ENCODE results near the gene PHACTR4.
"Not testable (repeated sequence)": the region's sequence is repeated elsewhere in the genome, so short reads cannot be mapped to it uniquely, and the experiment has no call there.

PHACTR4 gene

GRCh38 chr1:28369371-28370238 is at the start of gene PHACTR4:
Gene PHACTR4 (plus strand): TSS chr1:28369740. CDS start chr1:28407448, 37,708 bp downstream.
- DNase-seq (ENCODE audit: low read depth in 1 of 2, low spot score in 1 of 2): peak; percentile 58 to 70

- DNase-seq (ENCODE audit: low read depth in 1 of 2, low spot score in 1 of 2): no peak
Measured at GRCh38 chr1:28322194-28322593, 47.3 kb upstream of the PHACTR4 start.

- DNase-seq (ENCODE audit: low read depth in 1 of 2, low spot score in 1 of 2): no peak
Measured at GRCh38 chr1:28323720-28324119, 45.8 kb upstream of the PHACTR4 start.

- no peak for DNase-seq (ENCODE audit: low read depth in 1 of 2, low spot score in 1 of 2)
Measured at GRCh38 chr1:28326515-28326914, 43.0 kb upstream of the PHACTR4 start.

GRCh38 chr1:28326984-28327383 is 42.6 kb upstream of the PHACTR4 start:
- no peak for DNase-seq (ENCODE audit: low read depth in 1 of 2, low spot score in 1 of 2)

- not testable (repeated sequence) for DNase-seq (ENCODE audit: low read depth in 1 of 2, low spot score in 1 of 2)
Measured at GRCh38 chr1:28327431-28327830, 42.1 kb upstream of the PHACTR4 start.

GRCh38 chr1:28328228-28328648 is 41.3 kb upstream of the PHACTR4 start:
- DNase-seq (ENCODE audit: low read depth in 1 of 2, low spot score in 1 of 2): no peak

GRCh38 chr1:28329395-28330153 is 40.0 kb upstream of the PHACTR4 start:
- peak; percentile 9 to 25 for DNase-seq (ENCODE audit: low read depth in 1 of 2, low spot score in 1 of 2)

- no peak for DNase-seq (ENCODE audit: low read depth in 1 of 2, low spot score in 1 of 2)
Measured at GRCh38 chr1:28338897-28339296, 30.6 kb upstream of the PHACTR4 start.

GRCh38 chr1:28339551-28339950 is 30.0 kb upstream of the PHACTR4 start:
- no peak for DNase-seq (ENCODE audit: low read depth in 1 of 2, low spot score in 1 of 2)

- DNase-seq (ENCODE audit: low read depth in 1 of 2, low spot score in 1 of 2): no peak
Measured at GRCh38 chr1:28340221-28340974, 29.1 kb upstream of the PHACTR4 start.

- no peak for DNase-seq (ENCODE audit: low read depth in 1 of 2, low spot score in 1 of 2)
Measured at GRCh38 chr1:28341591-28341990, 27.9 kb upstream of the PHACTR4 start.

- DNase-seq (ENCODE audit: low read depth in 1 of 2, low spot score in 1 of 2): no peak
Measured at GRCh38 chr1:28343405-28343804, 26.1 kb upstream of the PHACTR4 start.

GRCh38 chr1:28353248-28353810 is 16.2 kb upstream of the PHACTR4 start:
- not testable (repeated sequence) for DNase-seq (ENCODE audit: low read depth in 1 of 2, low spot score in 1 of 2)

- no peak for DNase-seq (ENCODE audit: low read depth in 1 of 2, low spot score in 1 of 2)
Measured at GRCh38 chr1:28354121-28354520, 15.4 kb upstream of the PHACTR4 start.

- no peak for DNase-seq (ENCODE audit: low read depth in 1 of 2, low spot score in 1 of 2)
Measured at GRCh38 chr1:28358716-28359115, 10.8 kb upstream of the PHACTR4 start.

- peak; percentile 41 to 54 for DNase-seq (ENCODE audit: low read depth in 1 of 2, low spot score in 1 of 2)
Measured at GRCh38 chr1:28359592-28360239, 9.8 kb upstream of the PHACTR4 start.

GRCh38 chr1:28364888-28365287 is 4.7 kb upstream of the PHACTR4 start:
- DNase-seq (ENCODE audit: low read depth in 1 of 2, low spot score in 1 of 2): no peak

GRCh38 chr1:28365864-28366263 is 3.7 kb upstream of the PHACTR4 start:
- no peak for DNase-seq (ENCODE audit: low read depth in 1 of 2, low spot score in 1 of 2)

- DNase-seq (ENCODE audit: low read depth in 1 of 2, low spot score in 1 of 2): not testable (repeated sequence)
Measured at GRCh38 chr1:28368608-28369007, 932 bp upstream of the PHACTR4 start.

Data from activated T-helper 1 cell treated with anti-CD3 and anti-CD28 coated beads, Interleukin-2, amount 50 U/mL, for 16 hours (primary cell).